HUES48 (cell line): ENCODE data around the gene DRD2.

Source experiments
- H3K27ac ChIP-seq: one replicate; pipeline ENCODE4 v1.7.0; 2013; ENCODE audit warnings: low read depth, low read length, inconsistent platforms
- H3K27me3 ChIP-seq: 2 replicates; pipeline ENCODE4 v1.6.1; 2013; ENCODE audit warnings: mild to moderate bottlenecking, low read length; ENCODE audit not compliant: control insufficient read depth, insufficient read depth
- H3K36me3 ChIP-seq: 2 replicates; pipeline ENCODE4 v1.6.1; 2013; ENCODE audit warnings: low read length; ENCODE audit not compliant: control insufficient read depth, insufficient read depth
- H3K4me1 ChIP-seq: 2 replicates; pipeline ENCODE4 v1.6.1; 2013; ENCODE audit warnings: mild to moderate bottlenecking, low read length; ENCODE audit not compliant: control insufficient read depth, insufficient read depth
- H3K4me3 ChIP-seq: 2 replicates; pipeline ENCODE4 v1.5.1; 2013; ENCODE audit warnings: mild to moderate bottlenecking, low read depth, low read length
- H3K9ac ChIP-seq: 2 replicates; pipeline ENCODE4 v1.6.1; 2013; ENCODE audit warnings: mild to moderate bottlenecking, low read depth, low read length, moderate library complexity
- H3K9me3 ChIP-seq: 2 replicates; pipeline ENCODE4 v1.6.1; 2013; ENCODE audit warnings: low read length; ENCODE audit not compliant: control insufficient read depth, insufficient read depth

Gene DRD2

GRCh38 chr11:113481672-113482071 lies 6.5 kb upstream of the DRD2 start:
- H3K36me3 ChIP-seq, result no peaks in the 10 kb centered on the region
- no peaks in the 10 kb centered on the region for H3K9me3 ChIP-seq
- H3K4me3 ChIP-seq, result no peak overlapping the region
- no peak overlapping the region for H3K27ac ChIP-seq
- H3K9ac ChIP-seq, result no peak overlapping the region
- peaks cover 6% of the 10 kb centered on the region for H3K27me3 ChIP-seq
- no peaks in the 10 kb centered on the region for H3K4me1 ChIP-seq

DNA sequence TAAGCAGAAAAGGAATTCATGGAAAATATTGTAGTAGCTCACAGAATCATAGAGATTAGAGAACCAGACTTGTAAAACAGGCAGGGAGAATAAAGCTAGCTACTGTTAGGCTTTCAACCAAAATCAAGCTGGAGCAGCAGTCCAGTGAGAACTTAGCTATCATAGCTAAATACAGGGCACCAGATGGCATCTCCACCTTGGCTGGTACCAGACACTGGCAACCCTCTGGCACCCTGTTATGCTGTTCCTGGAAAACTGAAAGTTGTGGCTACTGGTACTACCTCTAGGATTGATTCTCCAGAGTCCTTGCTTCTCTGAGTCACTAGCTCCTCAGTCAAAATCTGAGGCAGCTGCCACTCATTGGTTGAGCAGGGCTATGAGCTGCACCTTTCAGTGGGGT lies 6.0 kb upstream of the DRD2 start:
- Histone ChIP-seq H3K4me3 (no peak overlapping the region), H3K27me3 (peaks cover 10% of the 10 kb centered on the region), H3K36me3 (no peaks in the 10 kb centered on the region), H3K4me1 (no peaks in the 10 kb centered on the region), H3K9ac (no peak overlapping the region), H3K27ac (no peak overlapping the region), H3K9me3 (no peaks in the 10 kb centered on the region)

DNA sequence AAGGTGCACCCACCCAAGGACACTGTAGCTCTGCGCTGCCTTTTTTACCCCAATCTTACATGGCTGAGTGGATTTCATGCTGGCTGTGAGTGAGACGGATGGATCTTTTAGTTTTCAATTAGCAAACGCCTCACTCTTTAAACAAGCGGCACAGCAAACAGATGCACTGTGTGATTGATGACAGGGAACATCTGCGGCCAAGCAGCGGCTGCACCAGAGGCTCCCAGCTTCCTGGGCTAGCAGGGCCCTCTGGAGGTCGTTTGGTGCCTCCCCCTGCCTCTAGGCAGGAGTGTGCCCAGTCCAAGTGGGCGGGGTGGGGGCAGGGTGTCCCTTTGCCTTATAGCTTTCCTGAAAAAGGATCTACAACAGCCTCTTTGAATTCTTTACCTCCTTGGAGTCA lies 2.1 kb upstream of the DRD2 start:
- Histone ChIP-seq H3K9ac (no peak overlapping the region), H3K36me3 (no peaks in the 10 kb centered on the region), H3K27me3 (peaks cover 44% of the 10 kb centered on the region), H3K27ac (no peak overlapping the region), H3K9me3 (no peaks in the 10 kb centered on the region), H3K4me1 (peaks cover 10% of the 10 kb centered on the region; the same call in 1 of the 2 replicates), H3K4me3 (no peak overlapping the region)

DNA sequence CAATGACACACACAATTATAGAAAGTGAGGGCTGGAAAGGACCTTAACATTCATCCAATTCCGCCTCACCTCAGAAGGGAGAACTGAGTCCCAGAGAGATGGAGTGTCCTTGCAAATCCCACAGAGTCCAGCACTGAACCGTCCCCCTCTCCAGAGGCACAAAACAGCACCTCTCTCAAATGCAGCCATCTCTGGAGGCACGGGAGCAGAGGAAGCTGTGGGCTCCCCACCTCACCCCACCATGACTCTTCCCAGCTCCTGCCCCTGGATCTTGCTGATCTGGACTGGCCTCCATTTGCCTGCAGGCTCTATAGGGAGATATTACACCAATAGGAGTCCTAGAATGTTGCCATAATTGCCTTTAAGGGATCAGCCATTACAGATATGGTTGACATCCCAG lies 1.4 kb upstream of the DRD2 start:
- Histone ChIP-seq H3K9me3 (no peaks in the 10 kb centered on the region), H3K4me1 (peaks cover 12% of the 10 kb centered on the region; the same call in 1 of the 2 replicates), H3K9ac (no peak overlapping the region), H3K27ac (no peak overlapping the region), H3K36me3 (no peaks in the 10 kb centered on the region), H3K4me3 (no peak overlapping the region), H3K27me3 (peaks cover 46% of the 10 kb centered on the region)

DNA sequence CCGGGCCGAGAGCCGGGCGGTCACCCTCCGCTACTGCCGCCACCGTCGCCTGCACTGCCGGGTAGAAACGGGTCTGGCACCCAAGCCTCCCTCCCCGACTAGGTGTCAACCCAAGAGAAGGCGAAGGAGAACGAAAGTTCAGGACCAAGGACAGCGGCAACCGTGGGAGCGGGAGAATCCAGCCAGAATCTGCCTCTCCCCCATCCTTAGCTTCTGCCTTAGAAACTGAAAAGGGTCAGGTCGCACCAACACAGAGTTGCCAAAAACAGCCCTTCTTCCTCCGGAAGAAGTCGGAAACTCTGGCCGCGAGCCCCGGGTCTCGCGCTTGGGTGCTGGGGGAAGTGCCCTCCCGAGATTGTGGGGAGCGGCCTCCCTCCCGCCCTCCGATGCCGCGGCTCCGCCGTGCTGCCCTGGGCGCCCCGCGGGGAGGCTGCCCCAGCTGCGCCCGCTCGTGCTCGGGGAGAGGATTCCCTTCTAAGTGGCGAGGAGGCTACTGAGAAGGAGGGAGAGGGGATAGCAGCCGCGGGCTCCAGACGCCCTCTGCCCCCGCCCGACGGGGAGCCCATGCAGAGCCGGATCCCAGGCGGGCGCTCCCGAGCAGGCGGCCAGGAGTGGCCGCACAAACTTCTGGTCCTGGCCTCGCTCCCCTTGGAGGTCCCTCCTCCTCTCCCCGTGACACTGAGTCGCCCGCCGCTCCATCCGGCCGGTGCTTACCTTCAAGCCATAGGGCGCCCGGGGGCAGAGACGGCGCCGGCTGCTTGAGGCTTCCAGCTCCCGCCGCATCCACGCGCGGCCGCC lies 637 bp downstream of the DRD2 start:
- H3K4me3 ChIP-seq, result peak overlapping the region; percentile 57
- H3K4me1 ChIP-seq, result peaks cover 12% of the 10 kb centered on the region; the same call in 1 of the 2 replicates
- no peaks in the 10 kb centered on the region for H3K36me3 ChIP-seq
- H3K27me3 ChIP-seq, result peaks cover 46% of the 10 kb centered on the region
- H3K9me3 ChIP-seq, result no peaks in the 10 kb centered on the region
- no peak overlapping the region for H3K27ac ChIP-seq
- no peak overlapping the region for H3K9ac ChIP-seq

GRCh38 chr11:113473983-113474361 lies 1.2 kb downstream of the DRD2 start:
- Histone ChIP-seq H3K9ac (no peak overlapping the region), H3K4me1 (peaks cover 12% of the 10 kb centered on the region; the same call in 1 of the 2 replicates), H3K27me3 (peaks cover 46% of the 10 kb centered on the region), H3K9me3 (no peaks in the 10 kb centered on the region), H3K27ac (no peak overlapping the region), H3K36me3 (no peaks in the 10 kb centered on the region), H3K4me3 (peak overlapping the region; percentile 57; the same call in 1 of the 2 replicates)

DNA sequence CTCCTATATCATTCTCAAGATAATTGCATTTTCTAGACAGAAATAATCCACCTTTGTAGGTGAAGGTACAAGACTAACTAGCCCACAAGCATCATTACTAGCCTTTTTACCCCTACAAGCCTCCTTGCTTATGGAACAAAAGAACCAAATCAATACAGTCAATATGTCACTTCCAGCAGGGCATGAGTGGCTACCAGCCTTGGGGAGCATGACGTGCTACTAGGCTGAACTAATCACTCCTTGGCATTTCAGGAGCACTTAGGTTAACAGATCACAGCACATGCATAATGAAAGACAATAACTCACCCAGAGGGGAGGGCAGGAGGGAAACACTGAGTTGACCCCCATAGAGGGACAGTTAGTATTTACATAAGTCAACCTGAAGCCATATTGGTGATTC lies 2.7 kb downstream of the DRD2 start:
- no peak overlapping the region for H3K9ac ChIP-seq
- H3K27me3 ChIP-seq, result peaks cover 46% of the 10 kb centered on the region
- no peak overlapping the region for H3K27ac ChIP-seq

GRCh38 chr11:113470233-113470632 lies 5.0 kb downstream of the DRD2 start:
- Histone ChIP-seq H3K4me3 (no peak overlapping the region), H3K27me3 (peaks cover 26% of the 10 kb centered on the region), H3K9me3 (no peaks in the 10 kb centered on the region), H3K4me1 (peaks cover 12% of the 10 kb centered on the region; the same call in 1 of the 2 replicates), H3K36me3 (no peaks in the 10 kb centered on the region), H3K27ac (no peak overlapping the region), H3K9ac (no peak overlapping the region)

More for the DNA sequence above, 2.7 kb downstream of the DRD2 start:
- Histone ChIP-seq H3K9me3 (no peaks in the 10 kb centered on the region), H3K36me3 (no peaks in the 10 kb centered on the region), H3K4me1 (peaks cover 12% of the 10 kb centered on the region; the same call in 1 of the 2 replicates), H3K4me3 (no peak overlapping the region)

GRCh38 chr11:113468726-113469345 lies 6.4 kb downstream of the DRD2 start:
- Histone ChIP-seq H3K9ac (no peak overlapping the region), H3K4me3 (no peak overlapping the region), H3K36me3 (no peaks in the 10 kb centered on the region), H3K9me3 (no peaks in the 10 kb centered on the region), H3K27ac (no peak overlapping the region), H3K4me1 (peaks cover 8% of the 10 kb centered on the region; the same call in 1 of the 2 replicates), H3K27me3 (peaks cover 17% of the 10 kb centered on the region)

DNA sequence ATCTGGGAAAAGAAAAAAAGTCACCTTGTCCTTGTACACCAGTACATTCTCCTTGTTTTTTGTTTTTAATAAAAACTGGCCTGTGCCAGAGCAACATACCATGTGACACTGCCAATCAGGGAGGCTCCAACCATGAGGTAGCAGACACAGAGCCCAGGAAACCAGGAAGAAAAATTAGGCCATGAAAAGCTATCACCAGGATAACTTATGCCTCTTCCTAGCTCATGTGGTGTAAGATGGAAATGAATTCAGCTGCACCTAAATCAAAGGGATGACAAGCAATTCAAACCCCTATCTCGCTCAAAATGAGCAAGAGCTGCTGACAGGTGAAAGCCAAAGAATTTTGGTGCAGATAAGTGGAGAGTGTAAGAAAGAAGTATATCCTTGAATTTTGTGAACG lies 7.7 kb downstream of the DRD2 start:
- no peaks in the 10 kb centered on the region for H3K36me3 ChIP-seq
- H3K27me3 ChIP-seq, result peaks cover 4% of the 10 kb centered on the region; the same call in 1 of the 2 replicates
- no peak overlapping the region for H3K27ac ChIP-seq
- no peak overlapping the region for H3K9ac ChIP-seq
- peaks cover 4% of the 10 kb centered on the region; the same call in 1 of the 2 replicates for H3K4me1 ChIP-seq
- H3K4me3 ChIP-seq, result no peak overlapping the region
- no peaks in the 10 kb centered on the region for H3K9me3 ChIP-seq

DNA sequence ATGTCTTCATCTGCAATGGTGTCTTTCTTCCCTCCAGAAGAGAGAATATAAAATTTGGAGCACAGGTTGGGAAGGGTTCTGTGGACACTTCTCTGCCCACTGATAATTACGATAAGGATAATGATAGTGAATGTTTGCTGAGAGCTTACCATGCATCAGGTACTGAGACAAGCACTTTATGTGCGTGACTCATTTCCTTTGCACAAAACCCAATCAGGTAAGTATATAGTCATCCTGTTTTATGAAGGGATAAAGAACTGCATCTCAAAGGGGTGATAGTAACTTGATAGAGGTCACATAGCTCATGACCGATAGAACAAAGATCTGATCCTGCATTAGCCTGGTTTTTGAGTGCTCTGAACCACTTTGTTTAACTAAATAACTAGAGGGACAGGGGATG lies 9.4 kb downstream of the DRD2 start:
- Histone ChIP-seq H3K4me1 (no peaks in the 10 kb centered on the region), H3K36me3 (no peaks in the 10 kb centered on the region), H3K27ac (no peak overlapping the region), H3K9ac (no peak overlapping the region), H3K4me3 (no peak overlapping the region), H3K27me3 (no peaks in the 10 kb centered on the region), H3K9me3 (no peaks in the 10 kb centered on the region)
